Embryonic facial prominence (tissue), 1 donor: ENCODE data around the gene TTBK1.

Experiments
- DNase-seq: peaks from one replicate; pipeline ENCODE4 v3.0.0-alpha.2; 2016; ENCODE audit errors: extremely low spot score

TTBK1 gene

DNA sequence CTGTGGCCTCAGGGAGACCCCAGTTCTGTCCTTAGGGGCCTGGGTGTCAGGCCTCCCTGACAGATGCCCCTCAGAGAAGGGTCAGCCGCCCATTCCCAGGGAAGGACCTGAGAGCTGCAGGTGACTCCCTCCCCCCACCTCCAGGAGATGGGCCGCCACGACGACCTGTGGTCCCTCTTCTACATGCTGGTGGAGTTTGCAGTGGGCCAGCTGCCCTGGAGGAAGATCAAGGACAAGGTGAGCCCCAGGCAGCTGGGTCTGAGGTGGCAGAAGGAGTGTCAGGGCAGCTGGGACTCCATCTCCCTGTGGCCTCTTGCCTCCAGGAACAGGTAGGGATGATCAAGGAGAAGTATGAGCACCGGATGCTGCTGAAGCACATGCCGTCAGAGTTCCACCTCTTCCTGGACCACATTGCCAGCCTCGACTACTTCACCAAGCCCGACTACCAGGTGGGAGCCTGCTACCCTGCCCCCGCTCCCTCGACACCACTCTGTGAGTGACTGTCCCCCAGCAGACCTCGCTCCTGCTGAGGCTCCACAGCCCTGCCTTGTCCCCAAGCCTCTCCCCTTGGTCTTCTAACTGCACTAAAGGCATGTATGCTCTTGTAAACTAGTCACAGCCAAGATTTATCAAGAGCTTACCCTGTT is 12.2 kb downstream of the TTBK1 start:
- no peak for DNase-seq

DNA sequence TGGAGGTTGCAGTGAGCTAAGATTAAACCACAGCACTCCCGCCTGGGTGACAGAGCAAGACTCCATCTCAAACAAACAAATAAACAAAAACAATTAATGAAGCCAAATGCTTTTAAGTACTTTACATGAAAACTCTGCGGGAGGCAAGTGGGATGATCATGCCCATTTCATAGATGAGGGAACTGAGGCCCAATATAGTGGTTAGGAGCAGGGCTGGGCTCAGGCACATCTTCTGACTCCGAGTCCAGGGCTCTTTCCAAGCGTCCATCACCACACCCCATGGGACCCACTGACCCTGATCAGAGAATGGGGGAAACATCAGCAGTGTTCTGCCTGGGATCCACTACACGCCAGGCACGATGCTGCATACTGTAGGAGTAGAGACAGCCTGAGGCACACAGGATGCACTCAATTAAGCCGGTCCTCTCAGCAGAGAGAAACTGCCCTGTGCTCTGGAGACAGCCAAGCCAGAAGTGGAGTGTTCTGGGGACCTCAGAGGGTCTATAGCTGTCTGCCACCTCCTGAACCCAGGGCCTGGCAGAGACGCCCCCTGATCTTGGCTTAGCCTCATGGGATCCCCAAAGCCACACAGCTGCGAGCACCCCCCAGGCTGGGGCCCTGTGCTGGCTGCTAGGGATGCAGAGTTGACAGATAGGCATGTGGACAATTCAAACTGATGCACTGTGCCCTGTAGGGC is 13.5 kb downstream of the TTBK1 start:
- no peak for DNase-seq

DNA sequence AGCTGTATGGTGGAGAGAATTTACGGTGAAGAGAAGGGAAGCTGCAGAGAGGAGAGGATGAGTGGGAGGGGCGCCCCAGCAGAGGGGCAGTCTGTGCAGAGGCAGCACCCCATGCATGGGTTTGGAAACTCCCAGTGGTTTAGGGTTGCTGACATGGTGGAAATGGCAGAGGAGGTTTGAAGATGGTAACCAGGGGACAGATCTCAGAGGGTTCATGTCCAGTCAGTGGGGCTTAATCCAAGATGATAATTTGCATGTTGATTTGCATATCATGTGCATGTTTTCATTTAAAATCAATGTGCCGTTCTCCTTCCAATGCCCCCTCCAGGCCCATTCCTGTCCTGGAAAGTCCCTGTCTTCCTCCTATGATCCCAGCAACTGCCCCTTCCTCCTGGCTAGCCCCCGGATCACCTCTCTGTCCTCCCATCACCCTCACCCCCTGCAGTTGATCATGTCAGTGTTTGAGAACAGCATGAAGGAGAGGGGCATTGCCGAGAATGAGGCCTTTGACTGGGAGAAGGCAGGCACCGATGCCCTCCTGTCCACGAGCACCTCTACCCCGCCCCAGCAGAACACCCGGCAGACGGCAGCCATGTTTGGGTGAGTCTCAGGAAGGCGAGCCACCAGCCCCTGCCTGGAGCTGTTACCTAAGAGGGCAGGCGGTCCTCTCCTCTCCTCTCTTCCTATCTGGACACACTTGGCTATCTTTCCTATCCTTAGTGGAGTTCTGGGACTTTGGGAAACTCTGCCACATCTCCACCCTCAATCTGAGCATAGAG is 14.3 kb downstream of the TTBK1 start:
- no peak for DNase-seq

DNA sequence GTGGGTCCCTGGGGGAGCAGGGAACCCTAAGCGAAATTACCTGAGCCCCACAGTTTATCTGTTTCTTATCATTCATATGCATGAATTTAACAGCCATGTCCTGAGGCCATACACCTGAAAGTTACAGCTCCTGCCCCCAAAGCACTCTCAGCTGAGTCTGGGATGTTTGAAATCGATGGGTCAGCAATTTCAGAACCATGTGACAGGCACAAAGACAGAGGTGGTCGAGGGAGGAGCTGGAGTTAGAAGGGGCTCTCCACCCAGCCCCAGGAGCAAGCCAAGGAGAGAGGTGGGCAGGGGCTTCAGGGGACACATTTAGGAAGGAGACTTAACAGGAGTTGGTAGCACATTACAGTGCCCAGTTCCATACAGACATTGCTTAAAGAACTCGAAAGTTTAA is 14.9 kb downstream of the TTBK1 start:
- DNase-seq: no peak

DNA sequence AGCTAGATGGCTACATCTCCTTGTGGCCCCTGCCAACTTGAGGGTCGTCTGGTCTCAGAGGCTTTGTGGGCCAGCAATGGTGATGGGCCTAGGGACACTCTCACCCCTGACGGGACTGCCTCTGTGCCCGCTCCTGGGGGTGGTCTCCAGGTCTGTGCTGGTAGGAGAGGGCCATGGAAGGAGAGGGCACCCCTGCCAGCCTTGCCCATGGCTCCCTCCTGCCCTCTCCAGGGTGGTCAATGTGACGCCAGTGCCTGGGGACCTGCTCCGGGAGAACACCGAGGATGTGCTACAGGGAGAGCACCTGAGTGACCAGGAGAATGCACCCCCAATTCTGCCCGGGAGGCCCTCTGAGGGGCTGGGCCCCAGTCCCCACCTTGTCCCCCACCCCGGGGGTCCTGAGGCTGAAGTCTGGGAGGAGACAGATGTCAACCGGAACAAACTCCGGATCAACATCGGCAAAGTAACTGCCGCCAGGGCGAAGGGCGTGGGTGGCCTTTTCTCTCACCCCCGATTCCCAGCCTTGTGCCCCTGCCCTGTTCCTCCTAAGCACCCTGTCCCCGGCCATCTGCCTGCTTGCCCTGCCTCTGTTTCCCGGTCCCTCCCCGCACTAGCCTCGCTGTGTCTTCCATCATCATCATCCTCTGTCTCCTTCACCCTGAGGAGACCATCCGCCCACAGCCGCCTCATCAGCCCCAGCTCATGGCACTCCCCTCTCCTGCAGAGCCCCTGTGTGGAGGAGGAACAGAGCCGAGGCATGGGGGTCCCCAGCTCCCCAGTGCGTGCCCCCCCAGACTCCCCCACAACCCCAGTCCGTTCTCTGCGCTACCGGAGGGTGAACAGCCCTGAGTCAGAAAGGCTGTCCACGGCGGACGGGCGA is 15.8 kb downstream of the TTBK1 start:
- DNase-seq: no peak

DNA sequence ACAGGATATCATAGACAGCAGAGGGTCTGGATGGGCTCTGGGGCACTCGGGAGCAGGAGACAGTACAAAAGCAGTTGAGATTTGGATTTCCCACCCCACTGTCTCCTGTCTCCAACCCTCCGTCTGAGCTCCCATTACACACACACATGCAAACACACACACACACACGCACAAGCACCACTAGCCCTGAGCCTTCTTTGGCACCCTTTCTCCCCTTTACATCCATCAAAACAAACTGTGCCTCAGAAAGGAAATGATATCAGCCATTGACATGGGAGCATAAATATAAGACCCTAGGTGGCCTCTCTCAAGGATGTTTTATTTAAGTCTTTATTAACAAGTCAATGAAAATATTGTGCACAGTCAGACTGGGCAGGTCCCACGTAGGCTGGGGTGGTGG is 17.5 kb downstream of the TTBK1 start:
- DNase-seq: no peak

DNA sequence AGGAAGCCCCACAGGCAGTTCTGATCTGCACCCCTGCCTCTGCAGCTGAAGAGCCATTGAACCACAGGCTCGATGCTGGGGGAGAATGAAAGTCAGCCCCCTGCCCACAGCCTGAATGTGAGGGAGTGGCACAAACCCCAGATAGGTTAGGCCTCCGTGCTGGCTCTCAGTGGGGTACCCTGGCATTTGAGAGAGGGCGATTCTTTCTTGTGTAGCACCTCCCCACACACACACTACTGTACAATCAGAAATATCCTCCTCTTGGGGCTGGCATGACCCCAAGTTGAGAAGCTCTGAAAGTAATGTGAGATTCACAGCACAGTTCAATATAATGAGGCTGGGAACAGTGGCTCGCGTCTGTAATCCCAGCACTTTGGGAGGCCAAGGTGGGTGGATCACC is 17.9 kb downstream of the TTBK1 start:
- DNase-seq: no peak

DNA sequence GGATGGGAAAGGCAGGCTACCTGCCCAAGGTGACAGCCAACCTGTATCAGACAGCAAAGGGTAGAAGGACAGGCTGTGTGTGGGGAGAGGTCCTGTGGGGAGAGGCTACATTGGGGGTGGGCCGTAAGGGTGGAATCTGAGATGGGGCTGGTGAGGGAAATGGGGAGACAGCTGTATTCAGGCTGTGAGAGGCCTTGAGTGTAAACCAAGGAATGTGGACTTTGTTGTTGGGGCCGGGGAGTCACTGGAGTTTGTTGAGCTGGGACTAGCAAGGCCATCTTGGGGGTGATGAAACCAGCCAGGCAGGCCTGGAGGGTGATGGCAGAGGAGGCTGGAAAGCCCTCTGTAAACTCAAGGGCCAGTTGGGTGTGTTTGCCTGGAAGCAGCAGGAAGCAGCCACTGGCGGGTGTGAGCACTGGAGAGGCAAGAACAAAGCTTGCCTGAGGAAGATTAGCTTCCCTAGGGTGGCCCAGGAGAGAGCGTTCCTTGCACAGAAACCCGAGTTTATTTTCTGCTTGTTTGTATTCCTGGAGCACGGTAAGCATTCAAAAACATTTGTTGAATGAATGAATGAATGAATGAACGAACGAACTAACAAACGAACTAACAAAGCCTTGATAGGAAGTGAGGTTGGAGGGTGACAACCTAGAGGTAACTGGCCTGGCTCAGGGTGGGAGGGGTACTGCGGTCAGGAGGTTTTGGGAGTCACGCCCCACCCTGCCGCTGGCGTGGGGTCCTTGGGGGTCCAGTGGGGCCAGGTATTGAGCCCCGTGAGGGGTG is 18.9 kb downstream of the TTBK1 start:
- no peak for DNase-seq

DNA sequence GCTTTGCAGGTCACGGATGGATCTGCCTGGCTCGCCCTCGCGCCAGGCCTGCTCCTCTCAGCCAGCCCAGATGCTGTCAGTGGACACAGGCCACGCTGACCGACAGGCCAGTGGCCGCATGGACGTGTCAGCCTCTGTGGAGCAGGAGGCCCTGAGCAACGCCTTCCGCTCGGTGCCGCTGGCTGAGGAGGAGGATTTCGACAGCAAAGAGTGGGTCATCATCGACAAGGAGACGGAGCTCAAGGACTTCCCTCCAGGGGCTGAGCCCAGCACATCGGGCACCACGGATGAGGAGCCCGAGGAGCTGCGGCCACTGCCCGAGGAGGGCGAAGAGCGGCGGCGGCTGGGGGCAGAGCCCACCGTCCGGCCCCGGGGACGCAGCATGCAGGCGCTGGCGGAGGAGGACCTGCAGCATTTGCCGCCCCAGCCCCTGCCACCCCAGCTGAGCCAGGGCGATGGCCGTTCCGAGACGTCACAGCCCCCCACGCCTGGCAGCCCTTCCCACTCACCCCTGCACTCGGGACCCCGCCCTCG is 19.6 kb downstream of the TTBK1 start:
- no peak for DNase-seq

DNA sequence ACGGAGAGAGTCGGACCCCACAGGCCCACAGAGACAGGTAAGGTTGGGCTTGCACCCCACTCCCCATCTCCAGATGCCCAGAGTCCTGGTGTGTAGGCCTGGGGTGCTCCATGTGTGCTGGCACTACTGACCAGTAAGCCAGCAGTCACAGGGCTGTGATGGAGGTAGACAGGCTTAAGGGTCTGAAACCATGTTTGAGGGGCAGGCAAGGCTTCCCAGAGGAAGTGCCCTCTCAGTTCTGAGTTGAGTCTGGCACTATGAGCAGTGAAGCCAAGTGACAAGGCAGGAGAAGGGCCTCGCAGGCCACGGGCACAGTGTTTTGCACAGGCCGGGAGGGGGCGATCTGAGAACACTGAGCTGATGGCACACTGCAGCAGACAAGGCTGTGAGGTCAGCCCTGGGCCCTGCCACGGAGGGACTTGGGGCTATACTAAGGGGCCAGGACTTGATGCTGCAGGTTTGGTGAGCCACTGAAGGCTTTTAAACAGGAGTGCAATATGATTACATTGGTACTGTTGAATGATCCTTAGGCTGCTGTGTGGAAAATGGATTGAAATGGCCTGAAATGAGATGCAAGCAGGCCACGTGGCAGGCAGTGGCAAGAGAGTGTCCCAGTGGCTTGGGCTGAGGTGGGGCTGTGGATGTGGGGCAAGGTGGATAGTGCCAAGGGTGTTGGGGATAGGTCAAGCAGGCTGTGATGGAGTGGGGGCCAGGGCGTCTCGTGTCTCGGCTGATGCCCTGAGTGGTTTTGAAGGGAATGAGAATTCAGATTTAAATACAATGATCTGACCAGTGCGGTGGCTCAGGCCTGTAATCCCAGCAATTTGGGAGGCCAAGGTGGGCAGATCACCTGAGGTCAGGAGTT is 20.3 kb downstream of the TTBK1 start:
- no peak for DNase-seq

DNA sequence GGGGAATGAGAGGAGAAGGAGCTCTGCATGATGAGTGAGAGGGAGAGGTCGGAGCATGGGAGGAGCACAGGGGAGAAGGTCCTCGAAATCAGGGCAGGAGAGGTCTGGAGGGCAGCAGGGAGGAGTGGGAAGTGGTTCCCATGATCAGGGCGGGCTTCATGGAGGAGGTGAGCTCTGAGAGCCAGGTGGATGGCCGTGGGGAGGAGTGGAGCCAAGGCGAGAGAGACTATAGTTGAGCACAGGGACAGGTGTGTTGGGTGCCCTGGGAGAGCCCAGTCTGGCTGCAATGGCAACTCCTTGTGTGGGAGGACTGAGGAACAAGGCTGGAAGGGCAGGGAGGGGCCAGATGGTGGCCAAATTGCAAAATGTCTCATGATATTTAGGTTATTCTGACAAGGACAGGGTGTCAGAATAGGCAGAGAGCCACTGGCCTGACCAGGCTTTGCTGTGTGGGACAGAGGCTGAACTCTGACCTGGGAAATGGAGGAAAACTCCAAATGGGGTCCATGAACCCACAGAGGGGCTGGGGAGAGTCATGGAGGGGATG is 21.4 kb downstream of the TTBK1 start:
- DNase-seq: no peak

DNA sequence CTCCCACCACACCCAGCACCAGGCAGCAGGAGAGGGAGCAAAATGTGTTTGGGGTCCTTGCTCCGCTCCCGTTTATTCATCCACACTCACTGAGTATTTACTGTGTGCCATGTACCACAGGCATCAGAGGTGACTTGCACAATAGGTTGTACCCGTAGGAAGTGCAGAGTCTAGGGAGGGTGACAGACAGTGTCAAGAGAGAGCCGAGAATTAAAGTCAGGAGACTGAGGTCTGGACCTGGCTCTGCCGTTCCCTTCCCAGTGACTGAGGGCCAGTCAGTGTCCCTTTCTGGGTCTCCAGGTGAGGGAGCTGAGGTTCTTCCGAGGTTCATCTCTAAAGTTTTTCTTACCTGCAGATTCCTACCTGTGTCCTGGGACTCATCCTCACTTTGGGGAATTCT is 22.3 kb downstream of the TTBK1 start:
- DNase-seq: no peak

DNA sequence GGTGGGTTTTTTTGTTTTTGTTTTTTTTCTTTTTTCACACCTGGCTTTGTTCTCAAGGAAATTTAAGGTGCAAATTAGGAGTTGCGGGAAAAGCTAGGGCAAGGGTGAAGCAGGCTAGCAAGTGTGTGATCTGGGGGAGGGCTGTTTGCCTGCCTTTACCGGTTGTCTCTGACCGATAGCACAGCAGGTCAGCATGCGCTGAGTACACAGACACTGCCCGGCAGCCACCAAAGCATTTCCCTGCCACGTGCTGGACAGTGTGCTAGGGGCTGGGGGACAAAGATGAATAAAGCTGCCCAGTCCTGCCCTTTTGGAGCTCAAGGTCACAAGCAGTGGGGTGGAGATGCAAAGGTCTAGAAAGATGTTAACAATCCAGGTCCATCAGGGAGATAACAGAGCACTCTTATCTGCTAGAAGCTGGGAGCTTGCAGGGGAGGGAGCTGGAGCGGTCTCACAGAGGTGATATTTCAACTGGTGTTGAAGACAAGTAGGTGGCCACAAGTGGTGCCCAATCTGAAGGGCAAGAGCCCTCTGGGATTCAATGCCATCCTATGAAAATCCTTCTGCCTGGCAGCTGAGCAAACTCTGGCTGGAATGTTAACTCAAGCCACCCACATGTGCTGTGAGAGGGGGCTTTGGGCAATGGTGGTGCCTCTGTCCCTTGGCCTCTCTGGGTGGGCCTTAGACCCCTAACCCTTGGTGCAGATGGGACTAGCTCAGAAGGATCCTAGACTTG is 24.5 kb downstream of the TTBK1 start:
- no peak for DNase-seq

DNA sequence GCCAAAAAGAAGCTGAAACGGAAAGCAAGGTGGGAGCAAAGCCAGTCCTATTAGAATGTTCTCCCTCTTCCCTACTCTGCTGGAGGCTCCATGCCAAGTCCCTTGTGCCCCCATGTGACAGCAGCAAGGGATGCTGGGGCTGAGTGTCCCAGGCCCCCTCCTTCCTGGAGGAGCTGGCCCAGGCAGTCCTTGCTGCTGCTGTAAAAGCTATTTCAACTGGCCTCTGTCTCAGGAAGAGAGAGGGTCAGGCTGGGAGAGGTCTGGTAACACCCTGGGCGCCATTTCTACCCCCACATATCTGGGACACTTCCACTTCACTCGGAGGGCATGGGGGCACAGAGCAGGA is 25.0 kb downstream of the TTBK1 start:
- DNase-seq: no peak

DNA sequence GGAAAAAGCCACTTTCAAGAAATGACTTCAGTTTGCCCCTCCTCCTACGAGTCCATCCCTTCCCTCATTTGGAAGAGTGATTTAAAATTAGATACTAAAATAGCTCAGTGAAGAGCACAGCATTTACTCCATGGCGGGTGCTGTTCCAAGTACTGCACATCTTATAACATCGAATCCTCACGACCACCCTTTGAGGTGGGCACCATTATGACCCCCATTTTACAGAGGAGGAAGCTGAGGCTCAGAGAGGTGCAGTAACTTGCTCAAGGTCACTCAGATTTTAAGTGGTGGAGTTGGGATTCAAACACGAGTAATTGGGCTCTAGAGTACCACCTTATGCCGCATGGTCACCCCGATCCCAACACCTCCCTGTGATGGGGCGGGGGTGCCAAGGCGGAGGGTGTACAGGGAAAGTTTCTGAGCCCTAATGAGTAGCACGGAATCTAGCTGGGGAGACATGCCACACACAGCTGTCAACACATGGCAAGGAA is 25.5 kb downstream of the TTBK1 start:
- no peak for DNase-seq

DNA sequence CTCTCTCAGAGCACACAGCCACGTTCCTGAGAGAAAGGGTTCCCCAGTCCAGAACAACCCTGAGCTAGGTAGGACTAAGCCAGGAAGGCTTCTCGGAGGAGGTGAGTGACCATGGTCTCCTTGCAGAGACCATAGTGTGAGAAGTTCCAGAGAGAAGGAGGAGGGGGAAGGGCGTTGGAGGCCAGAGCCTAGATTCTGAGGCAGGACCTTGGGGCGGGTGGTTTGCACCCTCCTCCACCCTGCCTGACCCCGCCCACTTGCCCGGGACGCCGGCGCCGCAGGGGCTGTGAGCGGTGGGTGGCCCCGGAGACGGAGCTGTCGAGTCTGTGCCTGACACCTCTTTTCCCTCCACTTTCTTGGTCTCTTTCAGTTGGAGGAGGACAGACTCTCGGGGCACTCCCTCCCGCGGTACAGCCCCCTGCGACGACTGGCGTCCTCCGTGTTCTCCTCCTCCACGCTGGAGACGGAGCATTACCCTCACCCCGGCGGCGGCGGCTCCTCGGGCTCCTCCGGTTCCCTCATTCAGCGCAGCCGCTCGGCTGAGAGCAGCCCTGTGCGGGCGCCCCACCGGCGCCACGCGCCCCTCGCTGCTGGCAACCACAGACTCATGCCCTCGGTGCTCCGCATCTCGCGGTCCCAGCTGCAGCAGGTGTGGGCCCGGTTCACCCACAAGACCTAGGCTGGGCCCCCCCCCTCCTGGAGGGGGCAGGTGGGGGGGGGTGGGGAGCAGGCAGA is 26.2 kb downstream of the TTBK1 start:
- DNase-seq: no peak

DNA sequence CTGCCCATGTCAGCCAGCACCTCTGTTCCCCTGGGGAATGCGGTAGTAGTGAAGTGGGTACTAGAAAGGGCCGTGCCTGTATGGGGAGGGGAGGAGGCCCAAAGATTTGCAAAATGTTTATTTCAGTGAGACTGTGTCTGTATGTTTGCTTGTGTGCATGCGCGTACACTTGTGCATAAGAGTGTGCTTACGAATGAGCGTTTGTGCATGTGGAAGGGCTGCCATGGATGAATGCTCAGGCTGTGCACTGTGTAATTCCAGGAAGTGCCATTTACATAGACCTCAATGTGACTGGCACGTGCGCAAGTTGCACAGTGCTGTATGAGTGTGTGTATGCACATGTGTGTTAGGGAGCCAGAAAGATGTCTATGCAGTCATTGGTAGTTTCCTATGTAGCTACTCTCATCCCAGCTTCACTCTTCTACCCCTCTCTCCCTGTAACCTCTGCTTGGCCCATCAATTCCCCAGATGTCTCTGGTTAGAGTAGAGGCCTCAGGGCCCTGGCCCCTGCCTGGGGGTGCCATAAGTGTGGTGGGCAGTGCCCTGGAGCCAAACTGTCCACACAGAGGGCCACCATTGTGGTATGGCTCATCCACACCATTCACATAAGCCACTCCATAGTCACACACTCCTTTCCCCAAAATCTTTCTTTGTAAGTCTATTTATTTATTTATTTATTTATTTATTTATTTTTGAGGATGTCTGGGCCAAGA is 28.0 kb downstream of the TTBK1 start:
- no peak for DNase-seq

DNA sequence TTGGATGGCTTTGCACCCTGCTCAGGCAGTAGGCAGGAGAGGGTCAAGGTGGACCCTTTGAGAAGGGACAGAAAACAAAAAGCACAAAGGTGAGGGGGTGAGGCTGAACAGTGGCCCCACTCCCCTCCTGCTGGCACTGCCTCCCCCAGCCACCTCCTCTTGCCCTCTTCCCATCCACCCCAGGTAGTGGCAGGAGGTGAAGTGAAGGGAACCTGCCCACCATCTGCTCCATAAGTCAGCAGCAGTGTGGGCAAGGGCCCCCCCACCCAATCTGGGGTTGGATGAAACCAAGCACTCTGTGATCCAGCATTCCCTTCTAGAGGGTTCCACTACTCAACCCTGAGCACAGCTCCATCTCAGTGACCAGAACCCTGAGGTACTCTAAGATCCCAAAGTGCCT is 28.7 kb downstream of the TTBK1 start:
- no peak for DNase-seq
